Tibial nerve (tissue), 4 donors: ENCODE data around the gene KLHL5. TPM values are rescaled to one million over a fixed set of nuclear protein-coding genes. Genes with fewer than 3 reads are reported as not detected.

ENCODE experiments used
- DNase-seq, 2 donors: peaks; one replicate each; pipeline ENCODE4 v3.0.0-alpha.2; 2019; ENCODE audit warnings: low spot score in 2 of 2
- H3K27ac ChIP-seq, 4 donors: fragments of 200-600 bp; sonication (generic) in 3 of 4; one replicate each; pipeline ENCODE4 v1.5.1; 2017 to 2019; ENCODE audit warnings: mild to moderate bottlenecking in 1 of 4
- H3K27me3 ChIP-seq, 2 donors: fragments of 200-600 bp; sonication (generic) in 1 of 2; one replicate each; pipeline versions ENCODE4 v1.5.1 to v1.6.0; 2017 to 2019
- H3K36me3 ChIP-seq, 3 donors: fragments of 200-600 bp; sonication (generic); one replicate each; pipeline ENCODE4 v1.5.1; 2018 to 2019
- H3K4me1 ChIP-seq, 4 donors: fragments of 200-600 bp; sonication (generic) in 3 of 4; one replicate each; pipeline ENCODE4 v1.5.1; 2017 to 2019
- H3K4me3 ChIP-seq, 4 donors: fragments of 200-600 bp; sonication (generic) in 3 of 4; one replicate each; pipeline ENCODE4 v1.5.1; 2017 to 2019; ENCODE audit warnings: mild to moderate bottlenecking in 1 of 4, moderate library complexity in 1 of 4
- H3K9me3 ChIP-seq, 4 donors: fragments of 200-600 bp; sonication (generic) in 3 of 4; one replicate each; pipeline ENCODE4 v1.5.1; 2017 to 2019
- CTCF ChIP-seq, 5 experiments: fragments of 200-600 bp in 3 of 5; fragments of 450-650 bp in 2 of 5; sonication (generic) in 3 of 5; IDR thresholded peaks; one replicate each; pipeline ENCODE4 v1.5.1; 2016 to 2019; ENCODE audit warnings: antibody characterized with exemption in 5 of 5, mild to moderate bottlenecking in 3 of 5, moderate library complexity in 2 of 5
- EP300 ChIP-seq, 2 donors: sonication (generic); formaldehyde crosslinking; IDR thresholded peaks; one replicate each; pipeline ENCODE4 v1.6.1; 2017; ENCODE audit warnings: antibody characterized with exemption in 2 of 2, mild to moderate bottlenecking in 1 of 2
- POLR2A ChIP-seq, 2 donors: fragments of 450-650 bp; IDR thresholded peaks; one replicate each; pipeline ENCODE4 v1.6.1; 2017; ENCODE audit warnings: antibody characterized with exemption in 2 of 2, mild to moderate bottlenecking in 2 of 2, moderate library complexity in 2 of 2
- WGBS, 2 donors: methylation state at CpG; one replicate each; pipeline ENCODE4 v1.1.5; 2018; 5-methylcytosine and 5-hydroxymethylcytosine counted together
- total RNA-seq, 4 donors: library from RNA; depleted of rRNA; stranded (reverse); fragments of >200 nt; gene quantifications; one replicate each; pipeline ENCODE4 v1.1.0, GENCODE V29; 2016

The KLHL5 gene
- total RNA-seq, 4 donors from 2014 or later, result 18.8 to 34.5 (median 27.5) TPM

GRCh38 chr4:39048311-39048710 lies 13.7 kb upstream of the KLHL5 start:
- H3K4me3 ChIP-seq, result no peak overlapping the region
- peaks cover 0 to 3% (median 0%) of the 10 kb centered on the region in 3 donors for H3K36me3 ChIP-seq
- H3K4me1 ChIP-seq, result peaks cover 0 to 46% (median 15%) of the 10 kb centered on the region in 4 donors
- H3K27me3 ChIP-seq, result no peaks in the 10 kb centered on the region
- H3K27ac ChIP-seq, result no peak overlapping the region
- WGBS, 2 donors, result 70 to 83% methylated on average over 1 of the region's 1 CpG
- no peaks in the 10 kb centered on the region for H3K9me3 ChIP-seq
- DNase-seq, result no peak
- no peak for TF ChIP-seq EP300 (IDR thresholded peaks at IDR 0.05)
- no peak for TF ChIP-seq CTCF (IDR thresholded peaks at IDR 0.05)
- TF ChIP-seq POLR2A (IDR thresholded peaks at IDR 0.05), result no peak

DNA sequence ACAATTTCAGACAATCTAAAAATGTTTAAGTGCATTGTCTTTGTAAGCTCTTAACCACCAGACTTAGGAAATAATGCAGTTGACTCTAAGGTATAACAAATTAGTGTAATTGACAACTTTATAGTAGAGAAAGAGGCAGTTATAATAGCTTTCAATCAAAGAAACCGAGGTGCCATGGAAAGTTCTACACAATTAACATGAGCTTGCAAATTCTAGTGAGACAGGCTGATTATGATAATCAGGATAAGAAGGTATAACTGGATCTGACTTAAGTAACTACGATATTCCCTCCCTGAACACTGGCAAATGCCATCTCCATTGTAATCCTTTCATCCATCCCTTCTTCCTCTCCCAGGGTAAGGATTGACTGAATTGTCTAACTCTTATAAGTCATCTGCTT lies 11.4 kb upstream of the KLHL5 start:
- peaks cover 0 to 36% (median 10%) of the 10 kb centered on the region in 4 donors for H3K4me1 ChIP-seq
- TF ChIP-seq POLR2A (IDR thresholded peaks at IDR 0.05) (no peak), CTCF (IDR thresholded peaks at IDR 0.05) (no peak), EP300 (IDR thresholded peaks at IDR 0.05) (no peak)
- no peak overlapping the region for H3K27ac ChIP-seq
- H3K4me3 ChIP-seq, result no peak overlapping the region
- H3K9me3 ChIP-seq, result no peaks in the 10 kb centered on the region
- H3K27me3 ChIP-seq, result no peaks in the 10 kb centered on the region
- peaks cover 0 to 3% (median 0%) of the 10 kb centered on the region in 3 donors for H3K36me3 ChIP-seq
- WGBS, 2 donors, result 80 to 88% methylated on average over 2 of the region's 2 CpGs
- no peak for DNase-seq

- Histone ChIP-seq H3K4me3 (no peak overlapping the region), H3K4me1 (peaks cover 0 to 27% (median 8%) of the 10 kb centered on the region in 4 donors), H3K36me3 (peaks cover 0 to 3% (median 0%) of the 10 kb centered on the region in 3 donors), H3K27me3 (no peaks in the 10 kb centered on the region), H3K9me3 (no peaks in the 10 kb centered on the region), H3K27ac (no peak overlapping the region)
- 81 to 94% methylated on average over 1 of the region's 1 CpG for WGBS, 2 donors
- DNase-seq, result no peak
- TF ChIP-seq CTCF (IDR thresholded peaks at IDR 0.05), result no peak
- TF ChIP-seq EP300 (IDR thresholded peaks at IDR 0.05), result no peak
- TF ChIP-seq POLR2A (IDR thresholded peaks at IDR 0.05), result no peak
These were observed 10.5 kb upstream of the KLHL5 start for GRCh38 chr4:39051492-39051891.

GRCh38 chr4:39053983-39054382 lies 8.0 kb upstream of the KLHL5 start:
- Histone ChIP-seq H3K27ac (no peak overlapping the region), H3K4me3 (no peak overlapping the region), H3K4me1 (peaks cover 0 to 7% (median 0%) of the 10 kb centered on the region in 4 donors), H3K9me3 (no peaks in the 10 kb centered on the region), H3K27me3 (no peaks in the 10 kb centered on the region), H3K36me3 (peaks cover 0 to 3% (median 0%) of the 10 kb centered on the region in 3 donors)
- no peak for TF ChIP-seq CTCF (IDR thresholded peaks at IDR 0.05)
- TF ChIP-seq POLR2A (IDR thresholded peaks at IDR 0.05), result no peak
- no peak for TF ChIP-seq EP300 (IDR thresholded peaks at IDR 0.05)
- WGBS, 2 donors, result 94% methylated on average over 4 of the region's 4 CpGs
- no peak for DNase-seq

DNA sequence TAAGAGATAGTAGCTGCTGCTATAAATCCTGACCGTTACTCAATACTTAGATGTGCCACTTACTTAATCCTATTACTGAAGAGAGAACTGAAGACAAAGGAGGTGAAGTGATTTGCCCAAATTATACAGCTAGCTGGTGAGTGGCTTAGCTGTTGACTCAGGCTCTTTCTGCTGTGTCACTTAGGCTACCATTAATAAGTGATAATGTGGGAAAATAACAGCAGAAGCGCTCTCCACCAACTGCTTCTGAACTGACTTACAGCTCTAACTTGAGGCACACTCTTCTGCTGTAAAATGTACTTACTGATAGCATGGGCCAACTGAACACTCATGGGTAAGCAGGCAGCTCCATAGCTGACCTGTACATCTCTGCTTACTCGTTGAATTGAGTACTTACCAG lies 7.5 kb upstream of the KLHL5 start:
- WGBS, 2 donors, result 86% methylated on average over 3 of the region's 3 CpGs
- TF ChIP-seq POLR2A (IDR thresholded peaks at IDR 0.05) (no peak), EP300 (IDR thresholded peaks at IDR 0.05) (no peak), CTCF (IDR thresholded peaks at IDR 0.05) (no peak)
- Histone ChIP-seq H3K27ac (no peak overlapping the region), H3K4me3 (no peak overlapping the region), H3K27me3 (no peaks in the 10 kb centered on the region), H3K4me1 (peaks cover 0 to 4% (median 0%) of the 10 kb centered on the region in 4 donors), H3K9me3 (no peaks in the 10 kb centered on the region), H3K36me3 (peaks cover 0 to 3% (median 0%) of the 10 kb centered on the region in 3 donors)
- no peak for DNase-seq
